H1 (cell line): ENCODE data around the gene ESD.

Experiments used
- EGR1 ChIP-seq: IDR thresholded peaks from 2 replicates; pipeline ENCODE4 v1.6.1; 2011; ENCODE audit warnings: low read depth, low read length, borderline replicate concordance
- EZH2 ChIP-seq: fragments of 200-600 bp; sonication (generic); IDR thresholded peaks from 2 replicates; pipeline ENCODE4 v1.7.1; 2012; ENCODE audit warnings: low read depth, mild to moderate bottlenecking, moderate library complexity, low read length, inconsistent platforms; ENCODE audit not compliant: severe bottlenecking
- JUND ChIP-seq: IDR thresholded peaks from 2 replicates; pipeline ENCODE4 v1.6.1; 2011; ENCODE audit warnings: mild to moderate bottlenecking, improper control_type of control experiment, low read length
- POLR2A ChIP-seq, 2 experiments: IDR thresholded peaks; 1 replicate in 1 of 2; 2 replicates in 1 of 2; pipeline ENCODE4 v1.6.1; 2011; ENCODE audit warnings: low read depth in 2 of 2, low read length in 2 of 2, mild to moderate bottlenecking in 2 of 2; ENCODE audit errors: control extremely low read depth in 1 of 2
- SP1 ChIP-seq: IDR thresholded peaks from 2 replicates; pipeline ENCODE4 v1.6.1; 2011; ENCODE audit warnings: low read depth, low read length
- SUZ12 ChIP-seq: fragments of 200-600 bp; sonication (generic); IDR thresholded peaks from 2 replicates; pipeline ENCODE4 v1.6.1; 2012; ENCODE audit warnings: mild to moderate bottlenecking, inconsistent platforms, low read length, moderate library complexity, mixed read lengths
- TF ChIP-seq, protein P1 (sequence below), 3 experiments: IDR thresholded peaks; 1 replicate in 2 of 3; 2 replicates in 1 of 3; pipeline versions ENCODE4 v1.5.1 to v1.6.1; 2011; ENCODE audit warnings: low read length in 3 of 3, mild to moderate bottlenecking in 3 of 3, inconsistent platforms in 2 of 3, low read depth in 1 of 3, moderate library complexity in 1 of 3; ENCODE audit not compliant: insufficient read depth in 1 of 3; ENCODE audit errors: control extremely low read depth in 1 of 3
- TF ChIP-seq, protein P2 (sequence below): IDR thresholded peaks from 2 replicates; pipeline ENCODE4 v1.6.1; 2012; ENCODE audit warnings: inconsistent platforms

DNA sequence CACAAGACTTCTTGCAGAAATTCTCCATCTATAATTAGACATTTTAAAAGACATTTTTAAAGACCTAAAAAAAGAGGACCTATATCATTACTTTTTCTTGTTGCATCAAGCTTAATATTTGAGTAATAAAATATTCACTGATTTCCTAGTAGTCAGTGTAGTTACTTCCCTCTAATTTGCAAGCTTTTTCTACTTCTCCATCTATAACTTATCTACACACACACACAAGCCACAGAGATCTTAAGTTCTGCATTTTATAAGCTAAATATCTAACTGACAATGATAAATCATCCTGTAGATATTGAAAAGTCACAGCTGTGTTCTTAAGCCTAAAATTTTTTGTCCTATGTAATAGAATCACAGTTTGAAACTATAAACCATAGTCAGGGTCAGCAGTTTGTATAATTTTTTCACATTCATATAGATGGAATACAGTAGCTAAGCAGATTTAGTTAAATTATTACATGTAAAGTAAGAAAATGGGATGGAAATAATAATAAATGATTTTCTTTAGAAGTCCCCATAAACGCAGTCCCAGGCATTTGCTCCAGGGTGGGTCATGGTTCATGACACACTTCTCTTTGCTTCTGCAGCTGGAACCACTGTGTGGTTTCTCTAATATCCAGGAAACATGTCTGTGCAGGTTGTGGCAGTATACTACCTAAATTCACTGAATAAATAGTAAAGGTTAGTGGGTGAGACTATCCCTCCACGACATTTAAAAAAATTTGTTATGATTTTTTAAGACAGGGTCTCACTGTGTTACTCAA lies 60.2 kb downstream of the ESD start:
- TF ChIP-seq POLR2A (IDR thresholded peaks at IDR 0.05; ENCODE audit: control extremely low read depth in 1 of 2, low read depth in 2 of 2, low read length in 2 of 2): no peak
- TF ChIP-seq EGR1: no peak
- TF ChIP-seq SP1: no peak
- TF ChIP-seq, protein P1, sequence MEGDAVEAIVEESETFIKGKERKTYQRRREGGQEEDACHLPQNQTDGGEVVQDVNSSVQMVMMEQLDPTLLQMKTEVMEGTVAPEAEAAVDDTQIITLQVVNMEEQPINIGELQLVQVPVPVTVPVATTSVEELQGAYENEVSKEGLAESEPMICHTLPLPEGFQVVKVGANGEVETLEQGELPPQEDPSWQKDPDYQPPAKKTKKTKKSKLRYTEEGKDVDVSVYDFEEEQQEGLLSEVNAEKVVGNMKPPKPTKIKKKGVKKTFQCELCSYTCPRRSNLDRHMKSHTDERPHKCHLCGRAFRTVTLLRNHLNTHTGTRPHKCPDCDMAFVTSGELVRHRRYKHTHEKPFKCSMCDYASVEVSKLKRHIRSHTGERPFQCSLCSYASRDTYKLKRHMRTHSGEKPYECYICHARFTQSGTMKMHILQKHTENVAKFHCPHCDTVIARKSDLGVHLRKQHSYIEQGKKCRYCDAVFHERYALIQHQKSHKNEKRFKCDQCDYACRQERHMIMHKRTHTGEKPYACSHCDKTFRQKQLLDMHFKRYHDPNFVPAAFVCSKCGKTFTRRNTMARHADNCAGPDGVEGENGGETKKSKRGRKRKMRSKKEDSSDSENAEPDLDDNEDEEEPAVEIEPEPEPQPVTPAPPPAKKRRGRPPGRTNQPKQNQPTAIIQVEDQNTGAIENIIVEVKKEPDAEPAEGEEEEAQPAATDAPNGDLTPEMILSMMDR (IDR thresholded peaks at IDR 0.05; ENCODE audit: control extremely low read depth in 1 of 3, insufficient read depth in 1 of 3, low read depth in 1 of 3, low read length in 3 of 3): no peak
- TF ChIP-seq, protein P2, sequence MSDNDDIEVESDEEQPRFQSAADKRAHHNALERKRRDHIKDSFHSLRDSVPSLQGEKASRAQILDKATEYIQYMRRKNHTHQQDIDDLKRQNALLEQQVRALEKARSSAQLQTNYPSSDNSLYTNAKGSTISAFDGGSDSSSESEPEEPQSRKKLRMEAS: no peak
- no peak for TF ChIP-seq JUND
- TF ChIP-seq EZH2: no peak
- no peak for TF ChIP-seq SUZ12
